ENCODE data around the gene U2AF1L4. TPM values are rescaled to one million over a fixed set of nuclear protein-coding genes. Genes with fewer than 3 reads are reported as not detected.
A peak's percentile ranks its signal among the peaks of the same experiment; 100 is the strongest.

U2AF1L4 gene
- total RNA-seq, 2 donors from 2014 or later: 26.2 to 83.4 TPM

- DNase-seq: peak; percentile 98 to 99 (median 99)
- Histone ChIP-seq H3K36me3 (replicated peaks in 1 of 2; ENCODE audit: insufficient read depth in 1 of 2, low read depth in 2 of 2) (peaks cover 4 to 13% of the 10 kb centered on the region in 2 donors), H3K4me3 (peak overlapping the region; percentile 26 to 45), H3K27ac (peak overlapping the region; percentile 81 to 88 (median 84)), H3K27me3 (no peaks in the 10 kb centered on the region), H3K4me1 (peaks cover 26% of the 10 kb centered on the region), H3K9me3 (no peaks in the 10 kb centered on the region)
- ATAC-seq: peak; percentile 85
- intact Hi-C loops (cut with DNase I): no loop called here
- WGBS, 2 donors: 0 to 1% methylated on average over 31 to 63 of the region's 63 CpGs
- TF ChIP-seq, protein P1, sequence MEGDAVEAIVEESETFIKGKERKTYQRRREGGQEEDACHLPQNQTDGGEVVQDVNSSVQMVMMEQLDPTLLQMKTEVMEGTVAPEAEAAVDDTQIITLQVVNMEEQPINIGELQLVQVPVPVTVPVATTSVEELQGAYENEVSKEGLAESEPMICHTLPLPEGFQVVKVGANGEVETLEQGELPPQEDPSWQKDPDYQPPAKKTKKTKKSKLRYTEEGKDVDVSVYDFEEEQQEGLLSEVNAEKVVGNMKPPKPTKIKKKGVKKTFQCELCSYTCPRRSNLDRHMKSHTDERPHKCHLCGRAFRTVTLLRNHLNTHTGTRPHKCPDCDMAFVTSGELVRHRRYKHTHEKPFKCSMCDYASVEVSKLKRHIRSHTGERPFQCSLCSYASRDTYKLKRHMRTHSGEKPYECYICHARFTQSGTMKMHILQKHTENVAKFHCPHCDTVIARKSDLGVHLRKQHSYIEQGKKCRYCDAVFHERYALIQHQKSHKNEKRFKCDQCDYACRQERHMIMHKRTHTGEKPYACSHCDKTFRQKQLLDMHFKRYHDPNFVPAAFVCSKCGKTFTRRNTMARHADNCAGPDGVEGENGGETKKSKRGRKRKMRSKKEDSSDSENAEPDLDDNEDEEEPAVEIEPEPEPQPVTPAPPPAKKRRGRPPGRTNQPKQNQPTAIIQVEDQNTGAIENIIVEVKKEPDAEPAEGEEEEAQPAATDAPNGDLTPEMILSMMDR (IDR thresholded peaks at IDR 0.05): peak in 4 of 7 experiments; percentile 16 to 36 (median 34)
- TF ChIP-seq POLR2A (IDR thresholded peaks at IDR 0.05): peak; percentile 21 to 78 (median 71)
Observed at GRCh38 chr19:35740423-35741202, 4.6 kb downstream of the U2AF1L4 start.

DNA sequence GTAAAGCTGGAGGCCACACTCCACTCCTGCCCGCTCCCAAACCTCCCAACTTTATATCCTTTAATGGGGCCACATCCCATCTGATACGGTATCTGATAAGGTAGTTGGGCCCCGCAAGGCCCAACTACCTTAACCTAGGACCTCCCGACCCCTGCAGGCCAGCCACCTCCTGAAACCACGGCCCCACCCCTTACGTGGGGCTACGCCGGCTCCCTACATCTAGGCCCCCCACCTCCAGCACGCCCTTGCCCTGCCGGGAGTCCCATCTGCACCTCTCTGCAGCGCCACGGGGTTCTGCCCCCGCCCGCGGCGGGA is 5.2 kb downstream of the U2AF1L4 start:
- H3K27ac ChIP-seq: peak overlapping the region; percentile 59 to 88 (median 83)
- WGBS, 2 donors: 4 to 14% methylated on average over 6 to 16 of the region's 16 CpGs
- DNase-seq: no peak
- no peak for TF ChIP-seq POLR2A (IDR thresholded peaks at IDR 0.05)
- TF ChIP-seq, protein P1 (IDR thresholded peaks at IDR 0.05): no peak
- peaks cover 4 to 15% of the 10 kb centered on the region in 2 donors for H3K36me3 ChIP-seq (replicated peaks in 1 of 2; ENCODE audit: insufficient read depth in 1 of 2, low read depth in 2 of 2)
- no peaks in the 10 kb centered on the region for H3K27me3 ChIP-seq
- H3K4me3 ChIP-seq: peak overlapping the region; percentile 6 to 26
- ATAC-seq: no peak
- H3K9me3 ChIP-seq: no peaks in the 10 kb centered on the region
- peaks cover 26% of the 10 kb centered on the region for H3K4me1 ChIP-seq
- intact Hi-C loops (cut with DNase I): no loop called here

DNA sequence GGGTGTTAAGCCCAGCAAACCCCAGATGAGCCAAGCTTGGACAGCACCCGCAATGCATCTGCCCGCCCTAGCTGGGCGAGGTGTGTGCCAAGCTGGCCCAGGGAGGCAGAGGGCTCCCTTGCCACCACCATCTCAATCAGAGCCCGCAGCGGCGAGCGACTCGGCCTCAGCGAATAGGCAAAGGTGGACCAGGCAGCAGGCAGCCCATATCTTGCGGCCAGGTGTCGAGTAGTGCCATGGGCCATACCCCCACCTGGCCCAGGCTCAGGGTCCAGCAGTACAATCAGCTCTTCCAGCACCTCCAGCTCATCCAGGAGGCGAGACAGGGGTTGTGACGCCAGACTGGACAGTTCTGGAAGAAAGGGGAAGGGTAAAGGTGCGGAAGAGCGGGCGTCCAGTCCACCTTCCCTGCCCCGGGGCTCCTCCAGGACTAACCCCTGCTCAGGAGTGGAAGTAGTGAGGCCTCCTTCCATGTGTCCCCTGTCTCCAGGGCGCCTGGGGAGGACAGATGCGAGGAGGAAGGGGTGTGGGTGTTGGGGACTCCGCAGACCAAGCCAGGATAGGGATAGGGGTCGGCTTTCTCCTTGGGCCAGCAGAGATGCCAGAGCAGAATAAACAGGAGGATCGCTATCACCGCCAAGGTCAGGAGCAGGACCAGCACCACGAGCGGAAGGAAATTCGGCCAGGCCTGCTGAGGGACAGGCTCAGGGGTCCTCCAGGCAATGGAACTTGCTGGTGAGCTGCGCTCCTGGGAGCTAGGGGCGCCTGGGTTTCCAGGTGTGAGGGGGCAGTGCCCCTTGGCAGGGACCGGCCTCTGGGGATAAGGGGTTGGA is 5.7 kb downstream of the U2AF1L4 start:
- H3K36me3 ChIP-seq (replicated peaks in 1 of 2; ENCODE audit: insufficient read depth in 1 of 2, low read depth in 2 of 2): peaks cover 4 to 15% of the 10 kb centered on the region in 2 donors

DNA sequence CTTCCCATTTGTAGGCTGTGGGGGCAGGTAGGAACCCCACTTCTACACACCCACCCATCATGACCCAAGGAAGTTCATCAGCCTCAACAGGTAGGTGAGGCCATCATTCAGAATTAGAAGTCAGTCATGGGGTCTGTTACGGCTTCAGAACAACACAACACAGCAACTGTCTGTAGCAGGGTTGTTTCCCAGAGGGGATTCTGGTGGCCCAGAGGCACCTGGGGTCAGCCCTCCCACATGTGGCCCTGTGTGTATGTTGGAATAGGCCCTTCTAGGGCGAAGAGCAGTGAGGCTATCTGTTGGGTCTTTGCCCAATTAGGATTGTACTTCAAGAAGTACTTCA is 6.4 kb downstream of the U2AF1L4 start:
- ATAC-seq (no peak), DNase-seq (no peak)
- Histone ChIP-seq H3K4me3 (no peak overlapping the region), H3K9me3 (no peaks in the 10 kb centered on the region), H3K4me1 (peaks cover 17% of the 10 kb centered on the region), H3K36me3 (replicated peaks in 1 of 2; ENCODE audit: insufficient read depth in 1 of 2, low read depth in 2 of 2) (peaks cover 4 to 17% of the 10 kb centered on the region in 2 donors), H3K27ac (peak overlapping the region in 1 of 4 donors; percentile 88), H3K27me3 (no peaks in the 10 kb centered on the region)
- intact Hi-C loops (cut with DNase I): no loop called here
- WGBS, 2 donors: 59 to 81% methylated on average over 2 of the region's 2 CpGs
- no peak for TF ChIP-seq POLR2A (IDR thresholded peaks at IDR 0.05)
- TF ChIP-seq, protein P1 (IDR thresholded peaks at IDR 0.05): no peak

More for the DNA sequence above, 5.7 kb downstream of the U2AF1L4 start:
- no peak for ATAC-seq
- 60 to 68% methylated on average over 20 to 24 of the region's 29 CpGs for WGBS, 2 donors
- intact Hi-C loops (cut with DNase I): no loop called here
- Histone ChIP-seq H3K9me3 (no peaks in the 10 kb centered on the region), H3K27ac (peak overlapping the region; percentile 59 to 88 (median 83)), H3K4me1 (peaks cover 23% of the 10 kb centered on the region), H3K4me3 (no peak overlapping the region), H3K27me3 (no peaks in the 10 kb centered on the region)
- DNase-seq: no peak
- TF ChIP-seq POLR2A (IDR thresholded peaks at IDR 0.05): peak in 1 of 3 donors; percentile 4
- TF ChIP-seq, protein P1 (IDR thresholded peaks at IDR 0.05): no peak

Measured in body of pancreas (tissue), 4 donors.